GM21515 (cell line): ENCODE measurements around the gene FMNL2.

Source experiments
- ATAC-seq: cut with Tn5 transposase; IDR thresholded peaks from one replicate; pipeline ENCODE4 v1.9.1; 2021; ENCODE audit not compliant: unreplicated experiment

The FMNL2 gene

DNA sequence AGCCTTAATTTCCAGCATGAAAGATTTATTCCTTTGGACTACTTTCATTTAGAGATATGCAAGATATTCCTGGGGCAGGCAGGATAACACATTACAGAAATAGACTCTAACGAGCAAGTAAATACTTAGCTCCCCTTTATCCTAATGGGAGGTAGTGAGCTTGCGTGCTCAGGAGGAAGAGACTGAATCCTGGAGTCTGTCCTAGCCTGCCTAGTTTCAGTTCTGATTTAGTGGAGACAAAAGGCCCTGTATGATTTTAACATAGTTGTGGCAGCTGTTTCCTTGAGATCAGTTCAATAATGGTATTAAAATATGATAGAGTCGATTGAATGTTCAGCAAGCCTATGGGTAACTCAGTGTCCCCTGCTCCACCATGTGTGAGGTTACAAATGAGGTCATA is 109.5 kb downstream of the FMNL2 start:
- no peak for ATAC-seq

GRCh38 chr2:152445375-152445774 is 110.4 kb downstream of the FMNL2 start:
- no peak for ATAC-seq

DNA sequence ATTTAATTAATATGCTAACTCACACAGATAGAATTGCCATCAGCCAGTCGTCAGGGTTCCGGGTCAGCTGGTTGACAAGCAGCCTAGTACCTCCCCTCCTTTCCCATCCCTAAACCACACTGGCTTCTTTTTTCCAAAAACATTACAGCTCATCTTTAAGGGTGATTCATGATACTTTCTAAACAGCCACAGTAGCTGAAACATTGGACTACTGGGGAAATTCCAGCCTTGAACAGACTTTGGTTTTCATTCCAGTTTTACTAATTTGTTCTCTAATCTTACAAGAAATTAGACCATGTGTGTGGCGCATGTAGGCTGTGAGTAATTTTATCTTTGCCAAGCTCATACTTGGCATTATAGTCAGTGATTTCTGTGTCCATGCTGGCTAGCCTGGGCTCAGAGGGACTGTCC is 110.8 kb downstream of the FMNL2 start:
- no peak for ATAC-seq

DNA sequence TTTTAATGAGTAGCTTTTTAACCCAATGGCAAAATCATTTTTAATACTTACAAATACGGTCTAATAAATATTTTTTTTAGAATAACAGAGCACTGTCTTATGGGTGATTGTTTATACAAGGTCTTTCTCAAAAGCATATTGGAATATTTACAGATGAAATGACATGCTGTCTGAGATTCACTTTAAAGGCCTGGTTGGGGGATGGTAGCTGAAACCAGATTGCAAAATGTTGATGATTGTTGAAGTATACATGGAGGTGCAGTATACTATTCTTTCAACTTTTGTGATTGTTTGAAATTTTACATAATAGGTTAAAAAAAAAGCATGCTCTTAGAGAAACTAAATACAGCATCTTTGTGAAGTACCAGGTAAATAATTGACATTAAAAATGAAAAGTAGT is 111.2 kb downstream of the FMNL2 start:
- no peak for ATAC-seq

- ATAC-seq, result no peak
Measured at GRCh38 chr2:152447897-152448296, 112.9 kb downstream of the FMNL2 start.

- ATAC-seq, result no peak
Measured at GRCh38 chr2:152448606-152449005, 113.6 kb downstream of the FMNL2 start.

GRCh38 chr2:152449578-152449977 is 114.6 kb downstream of the FMNL2 start:
- no peak for ATAC-seq

DNA sequence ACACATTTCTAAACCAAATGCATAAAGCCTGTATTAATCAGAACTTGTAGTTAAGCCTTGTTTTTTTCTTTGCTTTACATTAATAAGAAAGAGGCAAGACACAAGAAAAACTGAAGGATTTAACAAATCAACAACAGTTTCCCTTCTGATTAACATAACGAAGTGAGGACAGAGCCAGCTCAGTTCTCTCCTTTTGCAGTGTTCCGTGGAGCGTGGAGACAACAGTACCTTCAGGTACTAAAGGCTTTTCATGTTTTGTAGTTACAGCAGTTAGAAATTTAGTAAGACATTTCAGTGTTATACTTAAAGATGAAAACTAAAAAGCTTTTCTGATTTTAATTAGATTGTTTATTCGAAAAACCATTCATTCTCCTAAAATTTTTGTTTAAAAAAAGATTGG is 115.2 kb downstream of the FMNL2 start:
- no peak for ATAC-seq

DNA sequence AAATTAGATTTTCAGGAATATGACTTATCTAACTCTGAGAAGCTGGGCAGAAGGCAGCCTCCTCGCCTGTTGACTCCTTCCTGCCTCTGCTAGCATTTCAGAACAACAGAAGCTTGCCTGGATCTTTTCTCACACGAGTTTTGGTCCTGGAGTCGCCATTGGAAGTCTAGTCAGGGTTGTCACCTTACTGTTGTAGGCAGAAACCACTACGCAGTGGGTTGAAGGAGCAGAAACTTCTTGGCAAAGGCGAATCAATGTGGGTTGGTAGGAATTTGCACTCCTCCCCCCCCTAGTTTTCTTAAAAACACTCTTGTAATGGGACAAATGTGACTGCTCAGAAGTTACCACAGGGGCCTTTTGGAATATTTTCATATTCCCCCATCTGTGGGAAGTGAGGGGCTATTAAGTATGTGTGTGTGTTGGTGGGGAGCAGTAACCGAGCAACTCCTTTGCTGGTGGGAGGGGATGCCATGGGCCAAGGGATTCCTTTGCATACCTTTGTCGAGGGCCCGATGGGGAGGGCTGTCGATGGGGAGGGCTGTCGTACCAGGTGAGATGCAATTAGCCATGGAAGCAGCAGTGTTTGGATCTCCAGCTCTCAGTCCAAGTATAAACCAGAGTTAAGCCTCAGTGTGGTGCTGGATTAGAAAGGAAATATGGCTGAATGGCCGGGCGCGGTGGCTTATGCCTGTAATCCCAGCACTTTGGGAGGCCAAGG is 117.4 kb downstream of the FMNL2 start:
- no peak for ATAC-seq

DNA sequence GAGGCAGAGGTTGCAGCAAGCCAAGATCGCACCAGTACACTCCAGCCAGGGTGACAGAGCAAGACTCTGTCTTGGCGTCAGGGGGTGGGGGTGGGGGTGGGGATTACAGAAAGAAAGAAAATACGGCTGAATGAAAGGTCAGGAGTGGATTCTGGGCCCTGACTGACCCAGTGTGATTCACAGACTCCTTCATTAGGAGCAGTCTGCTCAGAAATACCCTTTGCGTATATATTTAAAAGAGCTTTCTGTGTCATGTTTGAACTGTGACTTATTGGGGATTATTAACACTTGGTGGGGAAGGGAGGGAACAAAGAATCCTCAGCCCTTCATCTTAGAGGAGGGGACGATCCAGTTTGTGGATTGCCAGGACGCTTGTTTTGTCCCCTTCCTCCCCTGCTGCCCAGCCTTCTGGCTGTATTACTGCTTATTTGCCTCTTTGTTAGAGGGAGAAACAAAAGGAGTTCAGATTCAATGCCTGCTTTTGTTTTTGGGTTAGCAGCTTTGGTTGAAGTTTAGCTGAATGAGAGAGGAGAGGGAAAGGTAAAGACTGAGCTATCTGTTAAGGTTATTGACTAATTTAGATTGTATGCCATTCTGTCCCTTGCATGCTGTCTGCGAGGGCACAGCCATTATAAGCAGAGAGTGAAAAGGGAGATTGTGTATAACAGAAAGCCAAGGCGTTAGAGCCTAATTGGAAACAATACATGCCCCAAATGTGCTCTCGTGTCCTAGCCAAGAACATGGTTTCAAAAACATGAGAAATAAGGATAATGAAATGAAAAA is 118.3 kb downstream of the FMNL2 start:
- ATAC-seq, result no peak

- no peak for ATAC-seq
Measured at GRCh38 chr2:152454371-152454770, 119.4 kb downstream of the FMNL2 start.

GRCh38 chr2:152454960-152455359 is 120.0 kb downstream of the FMNL2 start:
- ATAC-seq, result no peak

GRCh38 chr2:152455738-152456137 is 120.8 kb downstream of the FMNL2 start:
- ATAC-seq, result no peak

DNA sequence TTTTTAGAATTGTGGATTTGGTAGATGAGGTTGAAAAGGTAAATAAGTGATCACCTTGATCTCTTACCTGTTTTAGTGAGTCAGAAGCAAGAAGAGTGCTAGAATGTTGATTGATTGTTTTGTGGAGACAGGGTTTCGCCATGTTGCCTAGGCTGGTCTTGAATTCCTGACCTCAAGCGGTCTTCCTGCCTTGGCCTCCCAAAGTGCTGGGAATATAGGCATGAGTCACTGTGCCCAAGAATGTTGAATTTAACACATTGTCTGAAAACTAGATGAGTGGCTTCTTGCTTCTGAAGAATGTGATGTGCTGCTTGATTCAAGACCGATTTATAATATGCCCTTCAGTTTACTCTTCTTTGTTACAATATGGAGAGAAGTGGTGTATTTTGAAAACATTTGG is 121.3 kb downstream of the FMNL2 start:
- ATAC-seq, result no peak

DNA sequence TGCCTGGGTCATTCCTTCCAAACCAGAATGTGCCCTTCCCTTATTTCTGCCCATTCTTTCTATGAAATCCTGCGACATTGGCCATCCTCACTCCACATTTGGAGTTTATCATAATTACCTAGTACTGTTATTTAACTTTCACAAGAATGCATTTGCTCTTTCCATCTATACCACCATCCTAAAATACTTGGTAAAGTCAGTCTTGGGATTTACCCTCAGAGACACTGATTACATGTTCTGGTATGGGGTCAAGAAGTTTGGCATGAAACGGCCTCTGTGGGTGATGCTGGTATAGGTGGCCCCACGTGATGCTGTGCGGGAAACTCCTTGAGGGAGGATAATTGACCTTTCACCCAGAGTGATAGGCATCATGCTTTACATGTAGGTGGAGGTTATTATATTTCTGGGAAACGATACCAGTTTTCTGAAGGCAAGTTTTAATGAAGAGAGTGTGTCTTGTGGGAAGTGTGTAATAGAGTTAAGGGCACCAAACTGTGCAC is 123.5 kb downstream of the FMNL2 start:
- ATAC-seq, result no peak

DNA sequence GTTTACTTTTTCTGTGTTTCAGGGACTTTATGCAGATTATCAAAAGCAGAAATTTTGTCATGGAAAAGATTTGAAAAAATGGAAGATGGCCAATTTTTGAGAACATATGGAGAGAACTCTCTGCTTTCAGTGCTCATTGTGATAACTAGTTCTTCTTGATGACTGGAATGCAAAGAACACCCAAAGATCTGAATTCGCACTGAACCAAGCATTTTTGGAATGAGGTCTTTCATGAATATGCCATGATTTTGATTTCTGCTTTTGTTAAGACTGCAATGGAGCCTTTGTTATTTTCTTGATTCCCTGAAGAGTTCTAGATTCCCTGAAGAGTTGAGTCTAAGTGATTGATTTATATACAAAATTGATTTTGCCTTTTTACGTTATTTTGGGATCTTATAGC is 124.1 kb downstream of the FMNL2 start:
- no peak for ATAC-seq

DNA sequence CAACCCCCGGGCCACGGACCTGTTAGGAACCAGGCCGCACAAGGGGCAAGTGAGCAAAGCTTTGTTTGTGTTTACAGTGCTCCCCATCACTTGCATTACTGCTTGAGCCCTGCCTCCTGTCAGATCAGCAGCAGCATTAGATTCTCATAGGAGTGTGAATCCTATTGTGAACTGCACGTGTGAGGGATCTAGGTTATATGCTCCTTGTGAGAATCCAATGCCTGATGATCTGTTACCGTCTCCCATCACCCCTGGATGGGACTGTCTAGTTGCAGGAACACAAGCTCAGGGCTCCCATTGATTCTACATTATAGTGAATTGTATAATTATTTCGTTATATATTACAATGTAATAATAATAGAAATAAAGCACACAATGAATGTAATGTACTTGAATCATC is 125.6 kb downstream of the FMNL2 start:
- ATAC-seq, result no peak

DNA sequence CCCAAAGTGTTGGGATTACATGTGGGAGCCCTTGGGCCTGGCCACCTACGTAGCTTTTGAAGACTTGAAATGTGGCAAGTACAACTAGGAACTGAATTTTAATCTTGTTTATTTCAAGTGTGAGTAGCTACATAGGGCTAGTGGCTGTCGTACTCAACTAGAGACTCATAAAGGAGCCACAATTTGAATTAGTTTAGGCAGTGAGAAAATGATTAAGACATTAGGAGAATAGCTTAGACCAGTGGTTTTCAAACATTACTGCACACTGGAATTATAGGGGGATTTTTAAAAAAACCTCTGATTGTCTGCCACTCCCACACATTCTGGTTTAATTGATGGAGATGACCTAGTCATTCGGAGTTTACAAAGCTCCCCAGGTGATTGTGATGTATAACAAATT is 127.1 kb downstream of the FMNL2 start:
- ATAC-seq, result no peak

GRCh38 chr2:152462779-152463178 is 127.8 kb downstream of the FMNL2 start:
- ATAC-seq, result no peak

- no peak for ATAC-seq
Measured at GRCh38 chr2:152464851-152465470, 130.0 kb downstream of the FMNL2 start.

- ATAC-seq, result no peak
Measured at GRCh38 chr2:152465541-152465940, 130.6 kb downstream of the FMNL2 start.

DNA sequence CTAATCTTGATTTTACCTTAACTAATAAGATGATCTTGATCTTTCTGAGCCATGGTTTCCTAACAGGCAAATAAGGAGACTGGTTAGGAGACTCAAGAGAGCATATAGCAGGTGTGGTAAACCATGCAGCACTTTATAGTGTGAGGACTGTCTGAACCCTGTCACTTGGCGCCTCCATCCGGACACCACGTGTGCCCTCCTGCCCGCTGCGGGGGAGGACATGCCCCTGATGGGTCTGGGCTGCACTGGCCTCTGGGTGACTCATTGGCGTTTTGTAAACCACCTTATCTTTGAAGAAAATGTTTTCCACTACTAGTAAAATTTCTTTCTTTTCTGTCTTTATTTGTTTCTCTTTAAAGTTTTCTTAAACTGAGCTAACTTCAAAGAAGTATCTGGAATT is 131.1 kb downstream of the FMNL2 start:
- no peak for ATAC-seq
